Muscle layer of colon (tissue), 2 donors: ENCODE measurements around the gene LDLRAD3.

ENCODE experiments used
- H3K27ac ChIP-seq: one replicate; pipeline ENCODE4 v1.7.0; 2013; ENCODE audit warnings: low read depth, mild to moderate bottlenecking, low read length, moderate library complexity
- H3K27me3 ChIP-seq, 2 donors: one replicate each; pipeline ENCODE4 v1.7.0; 2013; ENCODE audit warnings: low read length in 2 of 2, mild to moderate bottlenecking in 2 of 2; ENCODE audit not compliant: insufficient read depth in 2 of 2, control insufficient read depth in 1 of 2
- H3K36me3 ChIP-seq: one replicate; pipeline ENCODE4 v1.7.0; 2013; ENCODE audit warnings: mild to moderate bottlenecking, low read length; ENCODE audit not compliant: insufficient read depth
- H3K4me1 ChIP-seq: one replicate; pipeline ENCODE4 v1.7.0; 2013; ENCODE audit warnings: mild to moderate bottlenecking, low read length; ENCODE audit not compliant: insufficient read depth
- H3K4me3 ChIP-seq, 2 donors: one replicate each; pipeline ENCODE4 v1.7.0; 2013; ENCODE audit warnings: low read length in 2 of 2, low read depth in 1 of 2, mild to moderate bottlenecking in 1 of 2, moderate library complexity in 1 of 2
- H3K9ac ChIP-seq: one replicate; pipeline ENCODE4 v1.7.0; 2013; ENCODE audit warnings: low read length
- H3K9me3 ChIP-seq: one replicate; pipeline ENCODE4 v1.7.0; 2013; ENCODE audit warnings: mild to moderate bottlenecking, low read length
- donor health status: abdominal sarcoma.
- donor health status: Adenocarcinoma of cecum.

LDLRAD3 gene

DNA sequence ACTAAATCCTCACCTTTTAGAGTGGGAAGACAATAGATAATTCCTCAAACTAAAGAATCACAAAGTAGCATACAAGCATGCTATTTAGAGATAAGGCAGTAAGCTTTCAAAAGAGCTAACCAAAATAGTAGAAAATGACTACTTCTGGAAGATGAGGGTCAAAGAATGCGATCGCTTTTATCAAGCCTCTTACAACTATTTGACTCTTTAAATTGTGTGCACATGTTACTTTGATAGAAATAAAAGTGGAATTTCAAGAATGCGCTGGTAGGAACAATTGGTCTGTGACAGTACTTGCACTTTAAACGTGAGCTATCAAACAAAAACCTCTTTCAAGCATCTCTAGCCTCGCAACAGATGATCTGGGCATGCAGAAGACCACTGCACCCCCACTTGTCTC lies 248.1 kb downstream of the LDLRAD3 start:
- peaks cover 4% of the 10 kb centered on the region for H3K4me1 ChIP-seq
- H3K27me3 ChIP-seq, result no peaks in the 10 kb centered on the region
- no peak overlapping the region for H3K4me3 ChIP-seq
- no peaks in the 10 kb centered on the region for H3K36me3 ChIP-seq
- H3K27ac ChIP-seq, result no peak overlapping the region
- H3K9me3 ChIP-seq, result no peaks in the 10 kb centered on the region
- H3K9ac ChIP-seq, result no peak overlapping the region

DNA sequence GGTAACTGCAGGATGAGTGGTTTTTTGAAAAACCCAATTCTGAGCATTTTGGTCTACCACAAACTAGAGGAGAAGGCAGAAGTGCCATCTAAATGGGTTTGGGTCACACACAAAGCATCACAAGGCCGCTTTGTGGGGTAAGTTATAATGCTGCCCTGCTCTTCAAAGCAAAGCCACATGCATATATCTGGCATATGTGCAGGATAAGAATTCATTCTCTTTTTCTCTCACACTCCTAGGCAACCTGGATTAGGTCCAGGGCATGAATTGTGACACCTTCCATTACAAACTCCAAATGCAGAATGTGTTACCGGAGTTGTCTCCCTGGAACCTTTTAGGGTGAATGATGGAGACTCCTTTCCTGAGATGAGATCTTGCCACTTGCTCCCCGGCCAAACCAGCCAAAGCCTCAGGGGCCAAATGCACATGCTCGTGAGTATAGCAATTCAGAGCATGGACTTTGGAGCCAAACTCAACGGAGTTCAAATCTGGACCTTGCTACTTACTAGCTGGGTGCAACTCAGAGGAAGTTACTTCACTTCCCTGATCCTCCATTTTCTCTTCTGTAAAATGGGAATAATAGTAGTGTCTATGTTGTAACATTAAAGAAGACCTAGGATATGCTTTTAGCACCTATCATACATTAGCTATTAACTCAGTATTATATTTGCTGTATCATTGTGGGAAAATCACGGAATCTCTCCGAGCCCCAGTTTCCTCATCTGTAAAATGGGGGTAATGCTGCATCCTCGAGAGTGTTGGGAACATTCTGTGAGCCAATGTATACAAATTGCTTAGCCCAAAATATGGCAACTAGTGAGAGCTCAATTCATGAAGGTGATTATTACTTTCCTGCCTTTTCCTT lies 248.8 kb downstream of the LDLRAD3 start:
- Histone ChIP-seq H3K4me3 (no peak overlapping the region), H3K9ac (no peak overlapping the region), H3K4me1 (peaks cover 4% of the 10 kb centered on the region), H3K27ac (no peak overlapping the region), H3K9me3 (no peaks in the 10 kb centered on the region), H3K27me3 (no peaks in the 10 kb centered on the region), H3K36me3 (no peaks in the 10 kb centered on the region)

DNA sequence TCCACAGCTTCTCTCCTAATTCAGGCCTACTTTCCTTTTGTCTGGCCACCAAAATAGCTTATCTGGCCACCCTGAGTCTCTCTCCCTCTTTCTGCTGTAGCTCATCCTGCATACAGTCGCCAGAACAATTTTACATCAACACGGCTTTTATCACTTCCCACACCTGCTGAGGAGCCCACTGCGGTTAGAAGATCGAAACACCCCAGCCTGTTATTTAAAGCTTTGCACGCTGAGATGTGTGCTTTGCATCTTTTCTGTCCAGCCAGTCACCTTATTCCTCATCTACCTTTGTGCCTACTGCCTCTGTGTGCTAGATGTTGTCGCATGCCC lies 249.4 kb downstream of the LDLRAD3 start:
- H3K4me3 ChIP-seq, result no peak overlapping the region
- no peak overlapping the region for H3K27ac ChIP-seq
- no peaks in the 10 kb centered on the region for H3K27me3 ChIP-seq
- H3K9me3 ChIP-seq, result no peaks in the 10 kb centered on the region
- H3K36me3 ChIP-seq, result no peaks in the 10 kb centered on the region
- no peak overlapping the region for H3K9ac ChIP-seq
- peaks cover 4% of the 10 kb centered on the region for H3K4me1 ChIP-seq

DNA sequence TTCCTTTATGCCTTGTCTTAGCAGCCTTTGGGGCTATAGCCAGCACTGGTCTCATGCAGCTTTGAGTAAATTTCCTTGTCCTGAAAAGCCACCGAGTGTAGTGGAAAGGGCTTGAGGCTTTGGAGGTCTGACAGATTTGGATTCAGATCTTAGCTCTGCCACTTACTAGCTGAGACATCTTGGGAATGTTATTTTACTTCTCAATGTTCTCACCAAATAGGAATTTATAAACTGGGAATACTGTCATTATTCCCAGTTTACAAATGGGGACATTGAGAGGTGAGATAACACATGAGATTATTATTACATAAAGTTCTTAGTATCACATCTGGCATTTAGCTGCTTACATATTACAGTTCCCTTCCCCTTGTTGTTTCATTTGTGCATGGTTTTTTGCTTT lies 249.9 kb downstream of the LDLRAD3 start:
- Histone ChIP-seq H3K9me3 (no peaks in the 10 kb centered on the region), H3K4me1 (peaks cover 4% of the 10 kb centered on the region), H3K36me3 (no peaks in the 10 kb centered on the region), H3K27me3 (no peaks in the 10 kb centered on the region), H3K27ac (no peak overlapping the region), H3K9ac (no peak overlapping the region), H3K4me3 (no peak overlapping the region)

DNA sequence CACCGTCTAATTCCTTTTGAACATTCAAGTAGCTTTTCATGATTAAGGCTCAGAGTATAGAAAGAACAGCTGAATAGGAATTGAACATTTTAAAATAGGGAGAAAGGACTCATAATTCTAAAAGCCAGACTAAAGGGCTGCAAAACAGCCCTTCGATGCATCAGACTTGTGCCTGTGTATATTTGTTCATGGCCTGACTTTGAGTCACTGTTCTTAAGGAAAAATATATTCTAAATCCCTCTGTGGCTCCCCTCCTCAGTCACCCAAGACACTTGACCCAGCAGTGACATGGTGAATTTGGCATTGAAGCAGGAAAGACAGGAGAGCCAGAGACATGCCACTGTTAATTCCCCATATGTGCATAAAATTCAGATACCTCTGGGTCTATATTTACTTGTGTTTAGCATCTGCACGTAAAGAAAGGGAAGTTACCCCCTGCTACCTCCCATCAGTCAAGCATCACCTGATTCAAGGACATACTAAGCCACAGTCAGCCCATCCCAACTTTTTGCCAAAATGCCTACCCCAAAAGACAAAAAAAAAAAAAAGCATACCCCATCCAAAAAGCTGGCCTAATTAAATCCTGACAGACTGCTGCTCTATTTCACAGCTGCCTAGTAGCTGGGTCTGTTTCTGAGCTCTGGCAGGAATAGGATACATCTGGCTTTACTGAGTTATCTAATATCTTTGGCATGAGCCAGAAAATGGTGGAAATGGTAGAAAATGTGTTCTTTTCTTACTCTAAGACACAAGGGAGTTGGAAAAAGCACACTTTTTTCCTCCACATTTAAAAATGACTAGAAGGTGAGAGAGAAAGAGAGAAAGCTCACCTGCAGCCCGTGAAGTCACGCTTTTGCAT lies 251.9 kb downstream of the LDLRAD3 start:
- H3K4me3 ChIP-seq, result no peak overlapping the region
- no peaks in the 10 kb centered on the region for H3K36me3 ChIP-seq
- no peaks in the 10 kb centered on the region for H3K27me3 ChIP-seq
- no peaks in the 10 kb centered on the region for H3K9me3 ChIP-seq
- H3K9ac ChIP-seq, result no peak overlapping the region
- no peak overlapping the region for H3K27ac ChIP-seq
- peaks cover 4% of the 10 kb centered on the region for H3K4me1 ChIP-seq

DNA sequence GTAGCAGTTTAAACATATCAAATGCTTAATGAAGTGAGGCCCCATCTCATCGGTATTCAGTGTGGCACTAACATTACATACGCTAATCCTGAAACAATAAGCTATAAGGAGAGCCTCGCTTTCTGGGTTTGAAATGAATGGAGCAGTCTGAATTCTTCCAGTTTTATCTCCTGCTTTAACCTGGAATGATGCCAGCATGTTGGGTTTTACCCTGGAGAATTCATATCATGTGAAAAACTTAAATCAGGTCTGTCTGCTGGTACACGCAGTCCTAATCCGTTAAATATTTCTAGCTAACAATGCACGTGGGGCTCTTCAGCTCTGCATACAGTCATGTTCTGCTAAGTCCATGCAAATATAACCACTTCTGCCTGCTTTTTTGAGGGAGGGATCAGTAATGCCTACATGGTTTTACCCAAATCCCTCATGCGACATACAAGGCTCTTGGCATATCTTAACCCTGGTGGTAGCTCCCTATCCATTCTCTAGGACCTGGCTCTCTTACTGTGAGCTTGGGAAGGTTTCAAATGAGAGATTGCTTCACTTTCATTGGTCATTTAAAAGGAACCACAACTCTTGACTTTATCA lies 252.6 kb downstream of the LDLRAD3 start:
- Histone ChIP-seq H3K4me3 (no peak overlapping the region), H3K36me3 (no peaks in the 10 kb centered on the region), H3K9ac (no peak overlapping the region), H3K9me3 (no peaks in the 10 kb centered on the region), H3K27me3 (no peaks in the 10 kb centered on the region), H3K4me1 (peaks cover 4% of the 10 kb centered on the region), H3K27ac (no peak overlapping the region)

DNA sequence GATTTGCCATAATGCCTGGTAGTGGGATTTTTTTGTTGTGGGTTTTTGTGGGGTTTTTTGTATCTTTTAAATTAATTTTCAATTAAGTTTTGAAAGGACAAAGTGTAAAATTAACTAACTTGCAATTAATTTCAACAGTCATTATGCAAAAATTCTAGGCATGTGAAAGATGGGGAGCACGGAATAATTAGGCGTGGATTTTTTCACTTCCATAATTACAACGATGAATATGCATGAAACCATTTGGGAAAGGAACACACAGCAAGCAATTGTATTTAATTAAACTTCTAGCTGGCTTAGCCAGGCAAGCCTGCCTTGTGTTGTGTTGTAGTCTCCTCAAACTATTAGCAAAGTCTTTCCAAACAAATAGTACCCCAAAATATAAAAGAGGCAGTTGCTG lies 257.5 kb downstream of the LDLRAD3 start:
- H3K4me1 ChIP-seq, result peaks cover 4% of the 10 kb centered on the region
- no peaks in the 10 kb centered on the region for H3K36me3 ChIP-seq
- no peak overlapping the region for H3K4me3 ChIP-seq
- no peaks in the 10 kb centered on the region for H3K27me3 ChIP-seq
- H3K9me3 ChIP-seq, result no peaks in the 10 kb centered on the region
- H3K27ac ChIP-seq, result no peak overlapping the region
- no peak overlapping the region for H3K9ac ChIP-seq

DNA sequence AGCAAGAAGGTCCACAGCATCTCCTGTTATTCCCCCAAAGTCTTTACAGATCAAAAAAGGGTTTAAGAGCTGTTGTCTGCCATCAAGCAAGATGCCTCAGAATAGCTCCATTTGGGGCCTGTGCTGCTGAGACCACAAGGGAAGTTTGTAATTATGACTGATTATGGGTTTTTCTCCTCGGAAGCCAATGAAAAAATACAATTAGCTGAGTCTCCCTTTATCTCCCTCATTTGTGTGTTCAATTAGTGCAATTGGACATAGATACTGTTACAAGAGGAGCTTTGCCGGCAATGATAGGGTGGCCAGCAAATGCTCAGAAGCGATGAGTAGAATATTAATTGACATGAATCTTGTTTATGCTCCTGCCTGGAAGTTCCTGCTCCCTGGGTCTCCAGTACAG lies 261.7 kb downstream of the LDLRAD3 start:
- no peak overlapping the region for H3K9ac ChIP-seq
- H3K36me3 ChIP-seq, result no peaks in the 10 kb centered on the region
- no peaks in the 10 kb centered on the region for H3K4me1 ChIP-seq
- H3K27me3 ChIP-seq, result no peaks in the 10 kb centered on the region
- H3K9me3 ChIP-seq, result no peaks in the 10 kb centered on the region
- H3K27ac ChIP-seq, result no peak overlapping the region
- no peak overlapping the region for H3K4me3 ChIP-seq

DNA sequence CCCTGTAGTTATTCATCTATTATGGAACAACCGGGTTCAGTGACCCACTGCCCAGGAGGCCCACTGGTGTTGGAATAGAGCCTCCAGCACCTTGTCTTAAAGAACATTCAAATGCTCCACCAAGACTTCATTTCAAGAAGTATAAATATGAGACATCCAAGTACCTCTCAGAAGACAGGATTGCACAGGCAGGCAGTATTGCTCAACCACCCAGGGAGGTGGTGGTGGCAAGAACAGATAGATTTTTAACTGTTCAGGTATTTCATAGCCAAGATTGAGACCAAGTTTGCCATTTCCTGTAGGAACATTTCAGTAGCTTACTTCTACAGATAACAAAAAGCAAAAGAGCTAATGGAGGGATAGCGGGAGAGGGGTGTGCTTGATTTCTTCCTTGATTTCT lies 266.7 kb downstream of the LDLRAD3 start:
- H3K27me3 ChIP-seq, result no peaks in the 10 kb centered on the region
- H3K4me1 ChIP-seq, result no peaks in the 10 kb centered on the region
- H3K27ac ChIP-seq, result no peak overlapping the region
- H3K4me3 ChIP-seq, result no peak overlapping the region
- no peaks in the 10 kb centered on the region for H3K36me3 ChIP-seq
- no peak overlapping the region for H3K9ac ChIP-seq
- H3K9me3 ChIP-seq, result no peaks in the 10 kb centered on the region

DNA sequence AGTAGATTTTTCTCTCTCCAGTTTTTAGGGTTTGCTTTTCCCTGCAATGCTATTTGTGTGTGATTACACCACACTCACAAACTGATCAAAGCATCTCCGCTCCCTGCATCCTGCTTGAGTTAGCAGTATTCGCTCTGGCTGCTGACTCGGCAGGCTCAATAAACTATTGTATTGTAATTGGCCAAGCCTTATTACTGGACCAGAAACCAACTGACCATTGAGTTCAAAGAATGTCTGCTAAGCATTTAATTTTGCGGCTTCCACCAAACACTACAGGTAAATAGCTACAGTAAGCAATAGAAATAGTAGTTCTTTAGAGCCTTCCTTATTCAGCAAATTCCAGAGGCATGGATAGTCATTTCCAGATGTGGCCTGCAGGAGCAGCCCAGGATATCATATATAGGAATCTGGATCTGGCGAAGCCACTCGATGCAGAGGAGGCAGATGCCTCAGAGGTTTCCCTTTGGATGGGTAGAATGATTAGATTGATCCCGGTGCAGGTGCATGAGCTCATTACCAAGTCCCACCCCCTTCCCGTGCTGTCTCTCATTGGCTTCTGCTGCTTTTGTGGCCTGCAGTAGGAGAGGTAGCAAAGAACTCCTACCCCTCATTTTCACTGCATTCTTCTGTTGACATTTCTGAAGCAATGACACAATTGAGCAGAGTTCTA lies 268.0 kb downstream of the LDLRAD3 start:
- no peaks in the 10 kb centered on the region for H3K36me3 ChIP-seq
- H3K9ac ChIP-seq, result no peak overlapping the region
- H3K27ac ChIP-seq, result no peak overlapping the region
- H3K4me3 ChIP-seq, result no peak overlapping the region
- no peaks in the 10 kb centered on the region for H3K27me3 ChIP-seq
- H3K4me1 ChIP-seq, result no peaks in the 10 kb centered on the region
- H3K9me3 ChIP-seq, result no peaks in the 10 kb centered on the region
